Nucleus accumbens (tissue), 56 donors: ENCODE measurements around the gene LCE3E.

Experiments
- DNase-seq, 56 donors: peaks; one replicate each; lab custom pipeline; 2025; lab: John Stamatoyannopoulos, UW

The LCE3E gene

DNA sequence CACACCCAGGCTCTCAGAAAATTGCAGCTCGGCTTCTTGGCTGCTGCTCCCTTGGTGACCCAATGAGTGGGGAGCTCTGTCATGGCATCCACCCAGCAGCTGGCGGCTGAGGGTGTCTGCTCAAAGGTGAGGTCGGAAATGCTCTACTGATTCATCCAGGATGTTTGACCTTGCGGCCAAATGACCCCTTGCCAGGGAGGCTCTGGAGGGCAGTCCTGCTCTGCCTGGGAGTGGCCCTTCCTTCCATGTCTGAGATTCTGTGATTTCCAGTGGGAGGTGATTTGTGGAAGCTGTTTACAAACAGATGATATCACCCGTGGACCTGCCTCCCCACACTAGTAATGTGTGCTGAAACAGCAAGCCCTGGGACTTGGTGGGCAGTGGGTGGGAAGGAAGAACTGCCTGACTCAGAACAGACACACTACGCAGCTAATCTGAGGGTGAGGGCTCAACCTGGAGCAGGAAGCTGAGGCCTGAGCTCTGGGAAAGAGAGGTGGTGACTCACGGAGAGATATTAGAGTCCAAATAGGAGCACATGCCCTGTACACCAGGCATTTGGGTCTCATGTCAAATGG, 49.3 kb downstream of the LCE3E start:
- DNase-seq = no peak

DNA sequence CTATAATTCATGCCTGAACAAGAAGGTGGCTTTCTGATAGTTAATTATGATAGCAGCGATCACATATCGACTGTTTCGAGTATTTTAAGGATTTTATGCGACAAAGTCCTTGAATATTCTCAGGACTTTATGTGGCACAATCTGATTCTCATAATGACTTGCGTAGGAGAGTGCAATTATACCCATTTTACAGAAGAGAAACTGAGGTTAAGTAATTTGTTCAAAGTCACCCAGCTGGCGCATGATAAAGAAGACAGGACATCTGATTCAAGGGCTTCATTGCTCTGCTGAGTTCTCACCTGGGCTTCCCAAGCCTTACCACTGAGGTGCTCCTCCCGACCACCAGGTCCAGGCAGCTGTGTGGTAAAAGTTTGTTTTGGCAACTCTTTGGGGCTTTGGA, 50.5 kb downstream of the LCE3E start:
- DNase-seq = no peak
